Cardiac muscle cell (in vitro differentiated cells and primary cell): ENCODE measurements around the gene LRTM2. TPM values are rescaled to one million over a fixed set of nuclear protein-coding genes. Genes with fewer than 3 reads are reported as not detected.

ENCODE experiments used
- DNase-seq, 2 donors: peaks; one replicate each; pipeline versions ENCODE4 v3.0.0 to v3.0.0-alpha.2; 2010 to 2017; ENCODE audit warnings: low read depth in 1 of 2, low spot score in 1 of 2
- H3K27ac ChIP-seq: fragments of 200-600 bp; sonication (generic); 2 replicates; pipeline ENCODE4 v1.5.1; 2016
- H3K27me3 ChIP-seq: fragments of 200-600 bp; sonication (generic); 2 replicates; pipeline ENCODE4 v1.6.0; 2016; ENCODE audit warnings: control low read depth
- H3K36me3 ChIP-seq: fragments of 200-600 bp; sonication (generic); 2 replicates; pipeline ENCODE4 v1.5.1; 2016; ENCODE audit warnings: control low read depth
- H3K4me1 ChIP-seq: fragments of 200-600 bp; sonication (generic); 2 replicates; pipeline ENCODE4 v1.8.1; 2017; ENCODE audit warnings: low read depth, mild to moderate bottlenecking, mixed run types
- H3K4me3 ChIP-seq: fragments of 200-600 bp; sonication (generic); 2 replicates; pipeline ENCODE4 v1.5.1; 2016; ENCODE audit warnings: mild to moderate bottlenecking
- H3K9me3 ChIP-seq: fragments of 200-600 bp; sonication (generic); 2 replicates; pipeline ENCODE4 v1.5.1; 2017; ENCODE audit warnings: low read depth, mild to moderate bottlenecking, control low read depth
- CTCF ChIP-seq: IDR thresholded peaks from 2 replicates; pipeline ENCODE4 v1.5.1; 2012; ENCODE audit warnings: low read depth, mild to moderate bottlenecking, low read length
- polyA plus RNA-seq: library from polyadenylated mRNA; unstranded; fragments of >200 nt; fragmentation: Nextera tagmentation; extraction: Ambion mirVana; gene quantifications from 2 replicates; pipeline ENCODE4 v1.2.1, GENCODE V29; 2016
- total RNA-seq: library from RNA; depleted of rRNA; stranded (reverse); fragments of >200 nt; gene quantifications from 2 replicates; pipeline ENCODE4 v1.2.3, GENCODE V29; 2016

Gene LRTM2
- total and polyA plus RNA-seq, 2 experiments from 2014 or later: not detected

DNA sequence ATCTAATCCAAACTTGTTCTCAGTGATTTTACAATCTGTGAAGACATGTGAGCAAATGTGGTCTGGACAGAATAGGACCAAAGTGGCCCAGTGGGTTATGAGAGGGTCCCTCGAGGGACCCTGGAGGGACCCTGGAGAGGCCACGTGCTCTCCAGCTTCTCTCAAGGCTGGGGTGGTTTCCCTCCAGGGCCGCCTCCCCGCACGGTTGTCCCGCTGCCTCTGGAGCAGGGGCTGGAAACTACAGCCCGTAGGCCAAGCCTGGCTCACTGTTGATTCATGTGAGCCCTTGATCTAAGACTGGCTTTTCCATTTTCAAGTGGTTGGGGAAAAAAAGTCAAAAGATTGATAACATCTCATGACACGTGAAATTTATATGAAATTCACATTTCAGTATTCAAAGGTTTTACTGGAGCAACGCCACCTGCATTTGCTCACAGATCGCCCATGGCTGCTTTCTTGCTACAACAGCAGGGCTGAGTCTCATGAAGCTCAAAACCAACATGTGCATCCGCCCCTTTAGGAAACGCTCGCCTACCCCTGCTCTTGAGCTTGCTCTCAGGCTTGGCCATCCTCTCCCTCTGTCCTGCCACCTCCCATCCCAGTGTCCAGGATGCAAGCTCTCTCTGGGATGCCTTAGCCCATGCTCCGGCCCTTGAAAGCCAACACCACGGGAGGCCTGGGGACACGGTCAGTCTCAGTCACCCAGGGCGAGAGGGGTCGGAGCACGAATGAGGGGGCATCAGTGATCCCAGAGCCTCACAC is 12.1 kb upstream of the LRTM2 start:
- Histone ChIP-seq H3K36me3 (no peaks in the 10 kb centered on the region), H3K4me1 (no peaks in the 10 kb centered on the region), H3K4me3 (no peak overlapping the region), H3K27me3 (no peaks in the 10 kb centered on the region), H3K27ac (no peak overlapping the region), H3K9me3 (no peaks in the 10 kb centered on the region)
- DNase-seq: no peak
- no peak for TF ChIP-seq CTCF

GRCh38 chr12:1808798-1809480 is 11.4 kb upstream of the LRTM2 start:
- no peak for TF ChIP-seq CTCF

DNA sequence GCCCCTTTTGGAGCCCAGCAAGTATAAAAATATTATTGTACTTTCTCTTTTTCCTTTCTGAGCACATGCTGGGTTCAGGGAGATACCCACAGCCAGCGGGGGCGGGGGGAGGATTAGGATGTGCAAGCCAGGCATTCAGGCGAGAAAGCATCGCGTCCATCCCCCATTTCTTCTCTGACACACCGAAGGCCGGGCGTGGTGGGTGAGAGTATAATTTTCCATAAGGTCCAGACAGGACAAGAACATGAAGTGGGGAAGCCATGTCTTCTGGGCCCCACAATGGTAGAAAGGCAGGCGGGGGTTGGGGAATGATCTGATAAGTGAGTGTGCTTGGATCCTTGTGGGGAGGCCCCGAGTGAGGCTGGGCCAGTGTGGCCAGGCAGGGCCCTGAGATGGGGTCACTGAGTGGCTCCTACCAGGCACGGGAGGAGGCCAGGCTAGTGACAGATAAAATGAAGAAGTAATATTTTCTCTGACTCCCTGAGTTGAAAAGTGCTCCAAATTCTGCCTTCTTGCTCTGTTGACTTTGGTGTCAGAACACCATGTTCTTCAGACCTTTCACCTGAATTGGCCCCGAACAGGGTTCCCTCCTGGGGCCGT is 10.7 kb upstream of the LRTM2 start:
- no peaks in the 10 kb centered on the region for H3K27me3 ChIP-seq
- TF ChIP-seq CTCF: no peak
- H3K36me3 ChIP-seq: no peaks in the 10 kb centered on the region
- H3K9me3 ChIP-seq: no peaks in the 10 kb centered on the region
- no peaks in the 10 kb centered on the region for H3K4me1 ChIP-seq
- DNase-seq: no peak
- no peak overlapping the region for H3K27ac ChIP-seq
- H3K4me3 ChIP-seq: no peak overlapping the region

More at GRCh38 chr12:1808798-1809480, 11.4 kb upstream of the LRTM2 start:
- Histone ChIP-seq H3K27me3 (no peaks in the 10 kb centered on the region), H3K9me3 (no peaks in the 10 kb centered on the region), H3K27ac (no peak overlapping the region), H3K4me1 (no peaks in the 10 kb centered on the region), H3K36me3 (no peaks in the 10 kb centered on the region), H3K4me3 (no peak overlapping the region)
- no peak for DNase-seq

- Histone ChIP-seq H3K4me1 (no peaks in the 10 kb centered on the region), H3K36me3 (no peaks in the 10 kb centered on the region), H3K27me3 (no peaks in the 10 kb centered on the region), H3K27ac (no peak overlapping the region), H3K9me3 (no peaks in the 10 kb centered on the region), H3K4me3 (no peak overlapping the region)
- no peak for TF ChIP-seq CTCF
- peak in 1 of 2 donors; percentile 70 for DNase-seq
Observed at GRCh38 chr12:1810201-1810930, 10.0 kb upstream of the LRTM2 start.

GRCh38 chr12:1810931-1811280 is 9.5 kb upstream of the LRTM2 start:
- no peak overlapping the region for H3K4me3 ChIP-seq
- H3K4me1 ChIP-seq: no peaks in the 10 kb centered on the region
- no peak for DNase-seq
- no peaks in the 10 kb centered on the region for H3K9me3 ChIP-seq
- H3K36me3 ChIP-seq: no peaks in the 10 kb centered on the region
- no peak overlapping the region for H3K27ac ChIP-seq
- H3K27me3 ChIP-seq: no peaks in the 10 kb centered on the region
- TF ChIP-seq CTCF: no peak
